ENCODE data around the gene TRIAP1.
"Not testable (repeated sequence)": the region's sequence is repeated elsewhere in the genome, so short reads cannot be mapped to it uniquely, and the experiment has no call there.

The TRIAP1 gene

GRCh38 chr12:120446844-120447178, 627 bp upstream of the TRIAP1 start:
- Histone ChIP-seq H3K4me2 (ENCODE audit: low read length) (peak overlapping the region; percentile 97), H3K23ac (ENCODE audit: low read length) (peak overlapping the region; percentile 15)

GRCh38 chr12:120444676-120445075, 1.5 kb downstream of the TRIAP1 start:
- no peak overlapping the region for H3K9ac ChIP-seq (ENCODE audit: low read length)
- H3K27me3 ChIP-seq (ENCODE audit: insufficient read depth, low read length, poor library complexity) = no peaks in the 10 kb centered on the region
- H2BK15ac ChIP-seq (replicated peaks; ENCODE audit: low read depth) = no peak overlapping the region
- no peak overlapping the region for H3K56ac ChIP-seq (ENCODE audit: low read length)
- H3K4me1 ChIP-seq (ENCODE audit: control insufficient read depth, low read depth, low read length) = no peaks in the 10 kb centered on the region
- H4K8ac ChIP-seq (ENCODE audit: low read depth, low read length) = no peak overlapping the region
- peaks cover 45% of the 10 kb centered on the region for H3K79me2 ChIP-seq (ENCODE audit: control insufficient read depth, insufficient read depth, low read length)
- no peak overlapping the region for H3K4ac ChIP-seq (ENCODE audit: low read depth, low read length)
- H3K36me3 ChIP-seq (ENCODE audit: control insufficient read depth, insufficient read depth, low read length) = no peaks in the 10 kb centered on the region
- H3K27ac ChIP-seq (ENCODE audit: low read depth, low read length) = no peak overlapping the region
- no peak overlapping the region for H3K4me2 ChIP-seq (ENCODE audit: low read length)
- H4K5ac ChIP-seq (ENCODE audit: low read length) = no peak overlapping the region
- no peak overlapping the region for H2AK5ac ChIP-seq (ENCODE audit: low read length)
- H3K23ac ChIP-seq (ENCODE audit: low read length) = no peak overlapping the region
- no peak overlapping the region for H3K4me3 ChIP-seq (ENCODE audit: low read length)
- no peak overlapping the region for H2BK120ac ChIP-seq (ENCODE audit: low read depth, low read length)
- H3K79me1 ChIP-seq (ENCODE audit: low read length) = peaks cover 7% of the 10 kb centered on the region
- no peak for DNase-seq
- H3K18ac ChIP-seq (ENCODE audit: low read length) = no peak overlapping the region
- WGBS (ENCODE audit: extremely low coverage, insufficient coverage, low lambda C conversion rate) = no CpG with 5 or more reads among the region's 2 CpGs
- H2BK5ac ChIP-seq (ENCODE audit: low read length) = no peak overlapping the region

More at GRCh38 chr12:120446844-120447178, 627 bp upstream of the TRIAP1 start:
- H2BK5ac ChIP-seq (ENCODE audit: low read length); H3K4me1 ChIP-seq (ENCODE audit: control insufficient read depth, low read depth, low read length); H2AK5ac ChIP-seq (ENCODE audit: low read length); DNase-seq; H3K18ac ChIP-seq (ENCODE audit: low read length); H3K79me1 ChIP-seq (ENCODE audit: low read length); H3K4ac ChIP-seq (ENCODE audit: low read depth, low read length); H3K27me3 ChIP-seq (ENCODE audit: insufficient read depth, low read length, poor library complexity); H2BK120ac ChIP-seq (ENCODE audit: low read depth, low read length); H3K36me3 ChIP-seq (ENCODE audit: control insufficient read depth, insufficient read depth, low read length); H2BK15ac ChIP-seq (replicated peaks; ENCODE audit: low read depth); H4K5ac ChIP-seq (ENCODE audit: low read length); H4K8ac ChIP-seq (ENCODE audit: low read depth, low read length): not testable (repeated sequence)
- WGBS (ENCODE audit: extremely low coverage, insufficient coverage, low lambda C conversion rate) = no CpG with 5 or more reads among the region's 17 CpGs
- peak overlapping the region; percentile 93 for H3K9ac ChIP-seq (ENCODE audit: low read length)
- peak overlapping the region; percentile 91 for H3K4me3 ChIP-seq (ENCODE audit: low read length)
- peak overlapping the region; percentile 99 for H3K56ac ChIP-seq (ENCODE audit: low read length)
- peak overlapping the region; percentile 52 for H3K27ac ChIP-seq (ENCODE audit: low read depth, low read length)
- H3K79me2 ChIP-seq (ENCODE audit: control insufficient read depth, insufficient read depth, low read length) = peaks cover 40% of the 10 kb centered on the region

- Histone ChIP-seq H3K4ac (ENCODE audit: low read depth, low read length) (no peak overlapping the region), H3K4me2 (ENCODE audit: low read length) (peak overlapping the region; percentile 46), H3K56ac (ENCODE audit: low read length) (peak overlapping the region; percentile 10), H3K27ac (ENCODE audit: low read depth, low read length) (no peak overlapping the region), H3K79me2 (ENCODE audit: control insufficient read depth, insufficient read depth, low read length) (peaks cover 22% of the 10 kb centered on the region), H4K8ac (ENCODE audit: low read depth, low read length) (no peak overlapping the region), H2BK15ac (replicated peaks; ENCODE audit: low read depth) (no peak overlapping the region), H3K23ac (ENCODE audit: low read length) (no peak overlapping the region), H3K4me1 (ENCODE audit: control insufficient read depth, low read depth, low read length) (no peaks in the 10 kb centered on the region), H2AK5ac (ENCODE audit: low read length) (no peak overlapping the region), H3K4me3 (ENCODE audit: low read length) (no peak overlapping the region), H4K5ac (ENCODE audit: low read length) (no peak overlapping the region), H3K36me3 (ENCODE audit: control insufficient read depth, insufficient read depth, low read length) (no peaks in the 10 kb centered on the region), H3K9ac (ENCODE audit: low read length) (peak overlapping the region; percentile 53), H2BK120ac (ENCODE audit: low read depth, low read length) (no peak overlapping the region), H3K18ac (ENCODE audit: low read length) (no peak overlapping the region), H3K79me1 (ENCODE audit: low read length) (peaks cover 4% of the 10 kb centered on the region), H3K27me3 (ENCODE audit: insufficient read depth, low read length, poor library complexity) (no peaks in the 10 kb centered on the region), H2BK5ac (ENCODE audit: low read length) (no peak overlapping the region)
- WGBS (ENCODE audit: extremely low coverage, insufficient coverage, low lambda C conversion rate) = no CpG with 5 or more reads among the region's 6 CpGs
- DNase-seq = peak; percentile 85
Observed at GRCh38 chr12:120439646-120440247, 6.4 kb downstream of the TRIAP1 start.

GRCh38 chr12:120438495-120439198, 7.5 kb downstream of the TRIAP1 start:
- H4K8ac ChIP-seq (ENCODE audit: low read depth, low read length) = no peak overlapping the region
- H2BK5ac ChIP-seq (ENCODE audit: low read length) = no peak overlapping the region
- no peaks in the 10 kb centered on the region for H3K27me3 ChIP-seq (ENCODE audit: insufficient read depth, low read length, poor library complexity)
- no peak overlapping the region for H2AK5ac ChIP-seq (ENCODE audit: low read length)
- H3K4ac ChIP-seq (ENCODE audit: low read depth, low read length) = no peak overlapping the region
- H3K4me2 ChIP-seq (ENCODE audit: low read length) = peak overlapping the region; percentile 77
- no peak overlapping the region for H4K5ac ChIP-seq (ENCODE audit: low read length)
- H2BK120ac ChIP-seq (ENCODE audit: low read depth, low read length) = no peak overlapping the region
- no peak for DNase-seq
- H3K4me3 ChIP-seq (ENCODE audit: low read length) = peak overlapping the region; percentile 64
- H2BK15ac ChIP-seq (replicated peaks; ENCODE audit: low read depth) = no peak overlapping the region
- peak overlapping the region; percentile 85 for H3K9ac ChIP-seq (ENCODE audit: low read length)
- WGBS (ENCODE audit: extremely low coverage, insufficient coverage, low lambda C conversion rate) = no CpG with 5 or more reads among the region's 17 CpGs
- no peak overlapping the region for H3K18ac ChIP-seq (ENCODE audit: low read length)
- peak overlapping the region; percentile 95 for H3K56ac ChIP-seq (ENCODE audit: low read length)
- peaks cover 17% of the 10 kb centered on the region for H3K79me2 ChIP-seq (ENCODE audit: control insufficient read depth, insufficient read depth, low read length)
- H3K79me1 ChIP-seq (ENCODE audit: low read length) = peaks cover 4% of the 10 kb centered on the region
- no peak overlapping the region for H3K23ac ChIP-seq (ENCODE audit: low read length)
- H3K27ac ChIP-seq (ENCODE audit: low read depth, low read length) = no peak overlapping the region
- H3K36me3 ChIP-seq (ENCODE audit: control insufficient read depth, insufficient read depth, low read length) = no peaks in the 10 kb centered on the region
- H3K4me1 ChIP-seq (ENCODE audit: control insufficient read depth, low read depth, low read length) = no peaks in the 10 kb centered on the region

- Histone ChIP-seq H2BK15ac (replicated peaks; ENCODE audit: low read depth) (no peak within 1 kb of the TSS), H3K27me3 (ENCODE audit: insufficient read depth, low read length, poor library complexity) (no peaks in the 10 kb centered on the region), H3K18ac (ENCODE audit: low read length) (no peak within 1 kb of the TSS), H3K4ac (ENCODE audit: low read depth, low read length) (no peak within 1 kb of the TSS), H3K79me1 (ENCODE audit: low read length) (peaks cover 4% of the 10 kb centered on the region), H3K36me3 (ENCODE audit: control insufficient read depth, insufficient read depth, low read length) (no peaks in the 10 kb centered on the region), H3K23ac (ENCODE audit: low read length) (no peak within 1 kb of the TSS), H3K4me1 (ENCODE audit: control insufficient read depth, low read depth, low read length) (no peaks in the 10 kb centered on the region), H3K4me3 (ENCODE audit: low read length) (peak within 1 kb of the TSS; percentile 70), H3K27ac (ENCODE audit: low read depth, low read length) (peak within 1 kb of the TSS; percentile 80), H2BK5ac (ENCODE audit: low read length) (no peak within 1 kb of the TSS), H3K56ac (ENCODE audit: low read length) (peak within 1 kb of the TSS; percentile 95), H3K4me2 (ENCODE audit: low read length) (peak within 1 kb of the TSS; percentile 83), H3K9ac (ENCODE audit: low read length) (peak within 1 kb of the TSS; percentile 86), H2BK120ac (ENCODE audit: low read depth, low read length) (no peak within 1 kb of the TSS), H4K8ac (ENCODE audit: low read depth, low read length) (peak within 1 kb of the TSS; percentile 41), H4K5ac (ENCODE audit: low read length) (no peak within 1 kb of the TSS), H2AK5ac (ENCODE audit: low read length) (no peak within 1 kb of the TSS), H3K79me2 (ENCODE audit: control insufficient read depth, insufficient read depth, low read length) (peaks cover 17% of the 10 kb centered on the region)
- no CpG with 5 or more reads among the region's 59 CpGs for WGBS (ENCODE audit: extremely low coverage, insufficient coverage, low lambda C conversion rate)
- DNase-seq = peak; percentile 100
Observed at GRCh38 chr12:120437735-120438494, 8.3 kb downstream of the TRIAP1 start, which contains the start of gene COX6A1. Gene COX6A1, plus strand, starts transcription at chr12:120438113. Its CDS starts 14 bp downstream, at chr12:120438127.

Measured in mesendoderm (in vitro differentiated cells).